Smooth muscle cell (in vitro differentiated cells): ENCODE data around the gene CARHSP1. TPM values are rescaled to one million over a fixed set of nuclear protein-coding genes. Genes with fewer than 3 reads are reported as not detected.

Source experiments
- DNase-seq: peaks from one replicate; lab custom pipeline; 2025; ENCODE audit not compliant: unreplicated experiment; lab: John Stamatoyannopoulos, UW
- H2AFZ ChIP-seq: fragments of 200-600 bp; sonication (generic); 2 replicates; pipeline ENCODE4 v1.6.0; 2016; ENCODE audit warnings: antibody characterized with exemption, low read depth, mild to moderate bottlenecking
- H3F3A ChIP-seq: fragments of 200-600 bp; sonication (generic); 2 replicates; pipeline ENCODE4 v1.6.0; 2017; ENCODE audit warnings: antibody characterized with exemption, low read depth
- H3K27ac ChIP-seq: fragments of 200-600 bp; sonication (generic); 2 replicates; pipeline ENCODE4 v1.5.1; 2016; ENCODE audit warnings: low read depth, mild to moderate bottlenecking
- H3K27me3 ChIP-seq: fragments of 200-600 bp; sonication (generic); 2 replicates; pipeline ENCODE4 v1.6.1; 2016; ENCODE audit warnings: low read depth, mild to moderate bottlenecking
- H3K36me3 ChIP-seq: fragments of 200-600 bp; sonication (generic); 2 replicates; pipeline ENCODE4 v1.5.1; 2016; ENCODE audit warnings: low read depth
- H3K4me1 ChIP-seq: fragments of 200-600 bp; sonication (generic); 2 replicates; pipeline ENCODE4 v1.5.1; 2016; ENCODE audit warnings: low read depth
- H3K4me2 ChIP-seq: fragments of 200-600 bp; sonication (generic); 2 replicates; pipeline ENCODE4 v1.6.0; 2016; ENCODE audit warnings: mild to moderate bottlenecking
- H3K4me3 ChIP-seq: fragments of 200-600 bp; sonication (generic); 2 replicates; pipeline ENCODE4 v1.5.1; 2016; ENCODE audit warnings: mild to moderate bottlenecking
- H3K79me2 ChIP-seq: fragments of 200-600 bp; sonication (generic); 2 replicates; pipeline ENCODE4 v1.6.0; 2016; ENCODE audit warnings: low read depth, mild to moderate bottlenecking
- H3K9ac ChIP-seq: fragments of 200-600 bp; sonication (generic); 2 replicates; pipeline ENCODE4 v1.6.0; 2016; ENCODE audit warnings: low read depth
- H3K9me3 ChIP-seq: fragments of 200-600 bp; sonication (generic); replicated peaks from 2 replicates; pipeline ENCODE4 v1.5.1; 2016; ENCODE audit warnings: low read depth
- H4K20me1 ChIP-seq: fragments of 200-600 bp; sonication (generic); 2 replicates; pipeline ENCODE4 v1.6.0; 2016; ENCODE audit warnings: low read depth
- CTCF ChIP-seq: fragments of 200-600 bp; sonication (generic); IDR thresholded peaks from 2 replicates; pipeline ENCODE4 v1.5.1; 2017; ENCODE audit warnings: borderline replicate concordance, mild to moderate bottlenecking, antibody characterized with exemption; ENCODE audit not compliant: insufficient read depth, poor library complexity, severe bottlenecking
- WGBS: methylation state at CpG from one replicate; pipeline ENCODE4 v1.1.7; 2016; ENCODE audit warnings: low lambda C conversion rate; 5-methylcytosine and 5-hydroxymethylcytosine counted together
- polyA plus RNA-seq: library from polyadenylated mRNA; unstranded; fragments of >200 nt; fragmentation: Nextera tagmentation; extraction: Ambion mirVana; gene quantifications from 2 replicates; pipeline ENCODE4 v1.2.1, GENCODE V29; 2016
- total RNA-seq: library from RNA; depleted of rRNA; stranded (reverse); fragments of >200 nt; gene quantifications from 2 replicates; pipeline ENCODE4 v1.2.3, GENCODE V29; 2014

CARHSP1 gene
- total and polyA plus RNA-seq, 2 experiments from 2014 or later, result 62.6 to 94.0 TPM

- Histone ChIP-seq H3K9me3 (no peaks in the 10 kb centered on the region), H3K9ac (no peak overlapping the region), H3K79me2 (peaks cover 19% of the 10 kb centered on the region), H3K4me2 (no peak overlapping the region), H3K4me1 (no peaks in the 10 kb centered on the region), H3K4me3 (no peak overlapping the region), H4K20me1 (peaks cover 97% of the 10 kb centered on the region), H3F3A (peaks cover 5% of the 10 kb centered on the region), H3K36me3 (peaks cover 21% of the 10 kb centered on the region), H3K27me3 (no peaks in the 10 kb centered on the region), H2AFZ (no peak overlapping the region), H3K27ac (no peak overlapping the region)
- 84% methylated on average over 10 of the region's 10 CpGs for WGBS
- DNase-seq, result no peak
- no peak for TF ChIP-seq CTCF
Measured at GRCh38 chr16:8818504-8819270, 50.1 kb downstream of the CARHSP1 start.

GRCh38 chr16:8816967-8817655 lies 51.7 kb downstream of the CARHSP1 start:
- no peak for DNase-seq
- Histone ChIP-seq H3K9ac (no peak overlapping the region), H3K4me3 (no peak overlapping the region), H3K27me3 (no peaks in the 10 kb centered on the region), H3K9me3 (no peaks in the 10 kb centered on the region), H3K79me2 (peaks cover 12% of the 10 kb centered on the region), H3K27ac (no peak overlapping the region), H3K4me2 (no peak overlapping the region), H2AFZ (no peak overlapping the region), H3F3A (peaks cover 5% of the 10 kb centered on the region), H4K20me1 (peaks cover 96% of the 10 kb centered on the region), H3K36me3 (peaks cover 29% of the 10 kb centered on the region), H3K4me1 (no peaks in the 10 kb centered on the region)
- no peak for TF ChIP-seq CTCF
- WGBS, result 88% methylated on average over 6 of the region's 6 CpGs

GRCh38 chr16:8814095-8814806 lies 54.6 kb downstream of the CARHSP1 start:
- Histone ChIP-seq H3K9ac (no peak overlapping the region), H3K27ac (no peak overlapping the region), H3K4me3 (no peak overlapping the region), H3K9me3 (no peaks in the 10 kb centered on the region), H4K20me1 (peaks cover 96% of the 10 kb centered on the region), H3K4me2 (no peak overlapping the region), H3K4me1 (no peaks in the 10 kb centered on the region), H3K36me3 (peaks cover 43% of the 10 kb centered on the region), H3K27me3 (no peaks in the 10 kb centered on the region), H2AFZ (no peak overlapping the region), H3K79me2 (peaks cover 7% of the 10 kb centered on the region), H3F3A (peaks cover 5% of the 10 kb centered on the region)
- no peak for TF ChIP-seq CTCF
- DNase-seq, result no peak
- 91% methylated on average over 14 of the region's 14 CpGs for WGBS
